GM12878 (cell line): ENCODE results near the gene IFNG-AS1. TPM values are rescaled to one million over a fixed set of nuclear protein-coding genes. Genes with fewer than 3 reads are reported as not detected.

Experiments used
- ATAC-seq: fragments of 200-7000 bp; cut with Tn5 transposase; 3 replicates; pipeline ENCODE4 v1.9.1; 2020; ENCODE audit warnings: mild to moderate bottlenecking, moderate library complexity
- BruUV-seq: library from RNA; stranded (reverse); fragments of 400-500 nt; replicated peaks from 2 replicates; lab custom pipeline; 2021; lab: Mats Ljungman, UMichigan
- CTCF ChIA-PET: fragments of 300-600 bp; sonication (Branson Sonifier 250); formaldehyde crosslinking; extraction: SDS; loops from one replicate; lab custom pipeline; 2021; ENCODE audit warnings: inconsistent platforms; lab: Yijun Ruan, JAX
- POLR2A ChIA-PET: fragments of 350-600 bp; formaldehyde crosslinking; extraction: SDS; loops from one replicate; lab custom pipeline; 2021; ENCODE audit warnings: inconsistent platforms; lab: Charles Lee
- RAD21 ChIA-PET: fragments of 300-600 bp; sonication (Branson Sonifier 250); formaldehyde crosslinking; loops from one replicate; lab custom pipeline; 2023; ENCODE audit warnings: antibody characterized with exemption; ENCODE audit not compliant: unreplicated experiment; lab: Charles Lee
- SMC1A ChIA-PET: fragments of 300-600 bp; sonication (Branson Sonifier 250); formaldehyde crosslinking; loops from one replicate; lab custom pipeline; 2023; ENCODE audit not compliant: unreplicated experiment, uncharacterized antibody; lab: Charles Lee
- DNase-seq: peaks from one replicate; pipeline ENCODE4 v3.0.0-alpha.2; 2011; ENCODE audit warnings: low read depth, low spot score
- FAIRE-seq: peaks from 3 replicates; lab custom pipeline; 2011; peaks lifted over from hg19 to GRCh38; lab: Jason Lieb, UNC
- H2AFZ ChIP-seq: 2 replicates; pipeline ENCODE4 v1.6.0; 2011; ENCODE audit warnings: low read depth, low read length, control low read depth; ENCODE audit not compliant: control insufficient read depth
- H3K27ac ChIP-seq: 2 replicates; pipeline ENCODE4 v1.5.1; 2011; ENCODE audit warnings: control low read depth; ENCODE audit not compliant: control insufficient read depth, insufficient read depth
- H3K27me3 ChIP-seq, 2 experiments: replicated peaks in 1 of 2; 2 replicates each; pipeline versions ENCODE4 v1.6.0 to v1.6.1; 2011; ENCODE audit warnings: low read length in 1 of 2; ENCODE audit not compliant: control insufficient read depth in 2 of 2, insufficient read depth in 2 of 2
- H3K36me3 ChIP-seq, 2 experiments: 2 replicates each; pipeline ENCODE4 v1.5.1; 2011; ENCODE audit warnings: low read length in 1 of 2; ENCODE audit not compliant: control insufficient read depth in 2 of 2, insufficient read depth in 2 of 2
- H3K4me1 ChIP-seq: 2 replicates; pipeline ENCODE4 v1.6.1; 2011; ENCODE audit warnings: mild to moderate bottlenecking, low read length, moderate library complexity, mixed read lengths; ENCODE audit not compliant: control insufficient read depth, insufficient read depth
- H3K4me2 ChIP-seq: 2 replicates; pipeline ENCODE4 v1.6.0; 2011; ENCODE audit warnings: control low read depth; ENCODE audit not compliant: control insufficient read depth, insufficient read depth
- H3K4me3 ChIP-seq: fragments of 200-600 bp; sonication (generic); 2 replicates; pipeline ENCODE4 v1.5.1; 2016
- H3K79me2 ChIP-seq: 2 replicates; pipeline ENCODE4 v1.6.0; 2011; ENCODE audit warnings: low read length; ENCODE audit not compliant: control insufficient read depth, insufficient read depth
- H3K9ac ChIP-seq: 2 replicates; pipeline ENCODE4 v1.8.0; 2011; ENCODE audit warnings: low read length, control low read depth, mixed read lengths; ENCODE audit not compliant: control insufficient read depth, insufficient read depth
- H3K9me3 ChIP-seq: replicated peaks from 3 replicates; pipeline ENCODE4 v1.5.1; 2011; ENCODE audit warnings: mild to moderate bottlenecking, low read length; ENCODE audit not compliant: control insufficient read depth, insufficient read depth
- H4K20me1 ChIP-seq: 2 replicates; pipeline ENCODE4 v1.6.0; 2011; ENCODE audit not compliant: control insufficient read depth, insufficient read depth
- ATF7 ChIP-seq: fragments of 450-650 bp; IDR thresholded peaks from 2 replicates; pipeline ENCODE4 v1.6.1; 2016; ENCODE audit warnings: low read depth, mild to moderate bottlenecking
- BHLHE40 ChIP-seq, 2 experiments: fragments of 450-650 bp in 1 of 2; IDR thresholded peaks; 2 replicates each; pipeline ENCODE4 v1.6.1; 2011 to 2017; ENCODE audit warnings: low read depth in 2 of 2, borderline replicate concordance in 1 of 2, improper control_type of control experiment in 1 of 2, low read length in 1 of 2, mild to moderate bottlenecking in 1 of 2
- CBX3 ChIP-seq: fragments of 200-600 bp; sonication (generic); IDR thresholded peaks from 2 replicates; pipeline ENCODE4 v1.6.1; 2016; ENCODE audit warnings: low read depth, borderline replicate concordance
- CREB1 ChIP-seq: IDR thresholded peaks from 2 replicates; pipeline ENCODE4 v1.6.1; 2012; ENCODE audit warnings: low read depth, mild to moderate bottlenecking, inconsistent platforms
- EGR1 ChIP-seq, 2 experiments: IDR thresholded peaks; 1 replicate in 1 of 2; 2 replicates in 1 of 2; pipeline ENCODE4 v1.6.1; 2011 to 2012; ENCODE audit warnings: low read depth in 2 of 2, low read length in 2 of 2, borderline replicate concordance in 1 of 2, mild to moderate bottlenecking in 1 of 2, moderate library complexity in 1 of 2
- FOXM1 ChIP-seq: IDR thresholded peaks from 2 replicates; pipeline ENCODE4 v1.6.1; 2012; ENCODE audit warnings: low read depth, mild to moderate bottlenecking, inconsistent platforms, low read length, moderate library complexity
- MYC ChIP-seq: IDR thresholded peaks from 2 replicates; pipeline ENCODE4 v1.6.1; 2011; ENCODE audit warnings: mild to moderate bottlenecking, low read length, moderate library complexity, inconsistent platforms; ENCODE audit not compliant: insufficient read depth, insufficient replicate concordance, insufficient read length, severe bottlenecking
- NBN ChIP-seq: fragments of 450-650 bp; IDR thresholded peaks from 2 replicates; pipeline ENCODE4 v1.6.1; 2016
- NR2C1 ChIP-seq: fragments of 450-650 bp; IDR thresholded peaks from 2 replicates; pipeline ENCODE4 v1.6.1; 2017; ENCODE audit warnings: antibody characterized with exemption, mild to moderate bottlenecking, moderate library complexity
- PAX8 ChIP-seq: fragments of 450-650 bp; IDR thresholded peaks from 2 replicates; pipeline ENCODE4 v1.6.1; 2017; ENCODE audit warnings: mild to moderate bottlenecking, moderate library complexity
- PML ChIP-seq: IDR thresholded peaks from 2 replicates; pipeline ENCODE4 v1.6.1; 2012; ENCODE audit warnings: low read length, inconsistent platforms
- RUNX3 ChIP-seq: IDR thresholded peaks from 2 replicates; pipeline ENCODE4 v1.6.1; 2012; ENCODE audit warnings: low read length, inconsistent platforms
- ZBTB4 ChIP-seq: fragments of 450-650 bp; formaldehyde crosslinking; IDR thresholded peaks from 2 replicates; pipeline ENCODE4 v1.4.0; 2022; ENCODE audit warnings: mild to moderate bottlenecking, moderate library complexity
- ZNF217 ChIP-seq: fragments of 450-650 bp; IDR thresholded peaks from 2 replicates; pipeline ENCODE4 v1.6.1; 2017; ENCODE audit warnings: antibody characterized with exemption, mild to moderate bottlenecking
- ZNF384 ChIP-seq: IDR thresholded peaks from 2 replicates; pipeline ENCODE4 v1.6.1; 2012; ENCODE audit warnings: low read depth, mild to moderate bottlenecking, low read length, improper control_type of control experiment, borderline replicate concordance
- WGBS: methylation state at CpG from one replicate; pipeline ENCODE4 v1.1.6; 2016; ENCODE audit warnings: low lambda C conversion rate; ENCODE audit not compliant: insufficient replicate concordance, insufficient coverage; ENCODE audit errors: missing lambda C conversion rate; 5-methylcytosine and 5-hydroxymethylcytosine counted together
- in situ Hi-C: fragments of 300-500 bp; cut with MboI; formaldehyde crosslinking; loops from 9 replicates; pipeline ENCODE4 v1.14.3; 2018; ENCODE audit warnings: mixed read lengths
- intact Hi-C: fragments of 100-400 bp; cut with micrococcal nuclease; formaldehyde crosslinking; loops from one replicate; pipeline ENCODE4 v1.14.2; 2022; ENCODE audit not compliant: unreplicated experiment
- polyA plus RNA-seq, 11 experiments: library from polyadenylated mRNA; depleted of rRNA in 4 of 11; unstranded in 6 of 11; stranded (reverse) in 5 of 11; fragments of >200 nt; fragmentation: Nextera tagmentation in 4 of 11; fragmentation: Illumina TruSeq in 1 of 11; extraction: Ambion mirVana in 4 of 11; extraction: Trizol in 1 of 11; gene quantifications; 1 replicate in 1 of 11; 2 replicates in 10 of 11; pipeline versions ENCODE4 v1.2.1 to v1.2.3, GENCODE V29; 2011 to 2016; ENCODE audit warnings: inconsistent platforms in 2 of 11, missing spikeins in 2 of 11, low read depth in 1 of 11
- total RNA-seq, 4 experiments: library from RNA; depleted of rRNA in 3 of 4; stranded (reverse); fragments of >200 nt in 3 of 4; fragmentation: Illumina TruSeq in 1 of 4; extraction: Trizol in 1 of 4; gene quantifications; 2 replicates each; pipeline versions ENCODE4 v1.2.1 to v1.2.3, GENCODE V29; 2013 to 2021
- TF ChIP-seq, protein P1 (sequence below): fragments of 450-650 bp; IDR thresholded peaks from 2 replicates; pipeline ENCODE4 v1.6.1; 2016; ENCODE audit warnings: mild to moderate bottlenecking

The IFNG-AS1 gene
- total and polyA plus RNA-seq, 10 of the 15 experiments (the other 5 are each of a cell fraction or from before 2014, with no cell fraction given): 0.40 to 1.9 (median 1.3) TPM

GRCh38 chr12:67989184-67989920 is at the start of gene IFNG-AS1 (continued):
- TF ChIP-seq BHLHE40 (IDR thresholded peaks at IDR 0.05; ENCODE audit: borderline replicate concordance in 1 of 2, low read depth in 2 of 2, low read length in 1 of 2): peak; percentile 91 to 92
- TF ChIP-seq PML: 0 out of 2 replicates have a peak, but pooled peaks have one; percentile 3
- no peak for TF ChIP-seq ZBTB4
- TF ChIP-seq, all 136 proteins: peak for 15

DNA sequence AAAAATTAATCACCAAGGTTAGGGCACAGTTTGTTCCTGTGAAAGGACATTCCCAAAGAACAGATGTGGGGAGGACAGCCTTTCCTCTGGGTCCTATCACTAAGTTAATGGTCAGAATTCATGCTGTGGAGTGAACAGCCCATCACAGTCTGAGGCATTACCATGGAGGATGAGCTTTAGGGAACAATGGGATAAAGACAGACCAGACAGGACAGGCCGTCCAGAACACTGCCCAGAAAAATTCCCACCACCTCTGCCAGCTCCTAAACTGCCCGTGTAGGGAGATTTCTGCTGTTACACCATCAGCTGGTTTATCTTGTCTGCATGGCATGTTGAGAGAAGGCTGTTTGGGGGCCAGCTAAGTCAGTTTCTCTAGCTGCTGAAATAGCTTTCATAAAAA is 49.6 kb upstream of the IFNG-AS1 start:
- 25% methylated on average over 2 of the region's 2 CpGs for WGBS

More for the DNA sequence above, 49.6 kb upstream of the IFNG-AS1 start:
- BruUV-seq: no TSS peak
- Histone ChIP-seq H3K4me3 (no peak overlapping the region), H3K4me1 (no peaks in the 10 kb centered on the region), H3K79me2 (no peaks in the 10 kb centered on the region), H3K27me3 (peaks cover 0 to 2% of the 10 kb centered on the region in 2 experiments; a peak in 2 of 4 replicates), H2AFZ (no peak overlapping the region), H3K27ac (no peak overlapping the region), H4K20me1 (no peaks in the 10 kb centered on the region), H3K9me3 (no peaks in the 10 kb centered on the region), H3K9ac (no peak overlapping the region), H3K4me2 (no peak overlapping the region), H3K36me3 (no peaks in the 10 kb centered on the region)
- CTCF ChIA-PET: interaction anchor here (1.0 to 6.9 kb wide), 4 partner anchors 9 to 583 kb away, joined by 3 to 115 read pairs (median 4); no protein-coding TSS in a partner anchor
- POLR2A ChIA-PET: no interaction called here
- FAIRE-seq (no peak), ATAC-seq (no peak), DNase-seq (no peak)
- TF ChIP-seq NR2C1 (no peak), FOXM1 (no peak), PAX8 (no peak), RUNX3 (no peak), CREB1 (no peak), NBN (no peak), ZNF217 (no peak), EGR1 (IDR thresholded peaks at IDR 0.05; ENCODE audit: borderline replicate concordance in 1 of 2, low read depth in 2 of 2, low read length in 2 of 2) (no peak), ZNF384 (no peak), ATF7 (no peak), MYC (no peak), CBX3 (no peak)
- TF ChIP-seq, protein P1, sequence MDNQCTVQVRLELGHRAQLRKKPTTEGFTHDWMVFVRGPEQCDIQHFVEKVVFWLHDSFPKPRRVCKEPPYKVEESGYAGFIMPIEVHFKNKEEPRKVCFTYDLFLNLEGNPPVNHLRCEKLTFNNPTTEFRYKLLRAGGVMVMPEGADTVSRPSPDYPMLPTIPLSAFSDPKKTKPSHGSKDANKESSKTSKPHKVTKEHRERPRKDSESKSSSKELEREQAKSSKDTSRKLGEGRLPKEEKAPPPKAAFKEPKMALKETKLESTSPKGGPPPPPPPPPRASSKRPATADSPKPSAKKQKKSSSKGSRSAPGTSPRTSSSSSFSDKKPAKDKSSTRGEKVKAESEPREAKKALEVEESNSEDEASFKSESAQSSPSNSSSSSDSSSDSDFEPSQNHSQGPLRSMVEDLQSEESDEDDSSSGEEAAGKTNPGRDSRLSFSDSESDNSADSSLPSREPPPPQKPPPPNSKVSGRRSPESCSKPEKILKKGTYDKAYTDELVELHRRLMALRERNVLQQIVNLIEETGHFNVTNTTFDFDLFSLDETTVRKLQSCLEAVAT: no peak
- in situ Hi-C loops: loop anchor here (5.0 to 10.0 kb wide), 2 partner anchors 495 to 582 kb away; no protein-coding TSS in a partner anchor
- SMC1A ChIA-PET: interaction anchor here (0.8 to 6.6 kb wide), 3 partner anchors 12 to 583 kb away, joined by 3 to 77 read pairs (median 4); no protein-coding TSS in a partner anchor
- intact Hi-C loops: no loop called here
- RAD21 ChIA-PET: interaction anchor here (0.9 to 1.2 kb wide), 2 partner anchors 584 to 779 kb away, joined by 4 to 6 read pairs; no protein-coding TSS in a partner anchor
